ENCODE measurements around the gene SPSB4. TPM values are rescaled to one million over a fixed set of nuclear protein-coding genes. Genes with fewer than 3 reads are reported as not detected.

Gene SPSB4
- total RNA-seq, 4 donors from 2014 or later = 0.17 to 1.1 (median 0.35) TPM

DNA sequence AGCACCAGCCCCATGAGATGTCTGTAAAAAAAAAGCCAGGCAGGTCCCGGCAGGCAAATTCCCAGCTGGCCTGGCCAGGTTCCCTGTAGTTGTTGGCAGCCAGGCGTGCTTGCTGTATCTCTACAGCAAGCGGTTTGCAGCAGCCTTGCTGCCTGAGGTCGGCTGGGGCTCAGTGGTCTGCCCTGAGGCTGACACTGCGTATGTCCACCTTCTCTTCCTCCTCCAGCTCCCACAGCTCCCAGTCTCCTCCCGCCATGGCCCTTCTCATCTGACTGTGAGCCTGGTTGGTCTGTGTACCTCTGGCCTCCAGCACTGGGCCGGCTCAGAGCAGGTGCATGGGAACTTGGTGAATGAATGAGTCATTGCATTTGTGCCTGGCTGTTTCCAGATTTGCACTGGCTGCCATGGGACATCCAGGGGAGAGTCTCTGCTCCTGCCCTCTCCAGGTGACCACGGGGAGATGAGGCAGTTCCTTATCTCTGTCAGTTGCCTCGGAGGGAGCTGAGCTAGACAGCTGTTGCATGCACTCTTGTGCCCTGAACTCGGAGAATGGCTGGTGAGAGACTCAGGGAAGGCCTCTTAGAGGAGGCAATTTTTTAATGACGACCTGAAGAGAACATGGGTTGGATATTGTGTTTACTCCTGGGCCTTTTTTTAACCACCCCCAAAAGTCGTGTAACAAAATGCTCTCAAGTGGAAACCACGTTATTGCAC lies 43.0 kb downstream of the SPSB4 start:
- TF ChIP-seq, protein P1, sequence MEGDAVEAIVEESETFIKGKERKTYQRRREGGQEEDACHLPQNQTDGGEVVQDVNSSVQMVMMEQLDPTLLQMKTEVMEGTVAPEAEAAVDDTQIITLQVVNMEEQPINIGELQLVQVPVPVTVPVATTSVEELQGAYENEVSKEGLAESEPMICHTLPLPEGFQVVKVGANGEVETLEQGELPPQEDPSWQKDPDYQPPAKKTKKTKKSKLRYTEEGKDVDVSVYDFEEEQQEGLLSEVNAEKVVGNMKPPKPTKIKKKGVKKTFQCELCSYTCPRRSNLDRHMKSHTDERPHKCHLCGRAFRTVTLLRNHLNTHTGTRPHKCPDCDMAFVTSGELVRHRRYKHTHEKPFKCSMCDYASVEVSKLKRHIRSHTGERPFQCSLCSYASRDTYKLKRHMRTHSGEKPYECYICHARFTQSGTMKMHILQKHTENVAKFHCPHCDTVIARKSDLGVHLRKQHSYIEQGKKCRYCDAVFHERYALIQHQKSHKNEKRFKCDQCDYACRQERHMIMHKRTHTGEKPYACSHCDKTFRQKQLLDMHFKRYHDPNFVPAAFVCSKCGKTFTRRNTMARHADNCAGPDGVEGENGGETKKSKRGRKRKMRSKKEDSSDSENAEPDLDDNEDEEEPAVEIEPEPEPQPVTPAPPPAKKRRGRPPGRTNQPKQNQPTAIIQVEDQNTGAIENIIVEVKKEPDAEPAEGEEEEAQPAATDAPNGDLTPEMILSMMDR (IDR thresholded peaks at IDR 0.05; ENCODE audit: low read depth) = no peak

DNA sequence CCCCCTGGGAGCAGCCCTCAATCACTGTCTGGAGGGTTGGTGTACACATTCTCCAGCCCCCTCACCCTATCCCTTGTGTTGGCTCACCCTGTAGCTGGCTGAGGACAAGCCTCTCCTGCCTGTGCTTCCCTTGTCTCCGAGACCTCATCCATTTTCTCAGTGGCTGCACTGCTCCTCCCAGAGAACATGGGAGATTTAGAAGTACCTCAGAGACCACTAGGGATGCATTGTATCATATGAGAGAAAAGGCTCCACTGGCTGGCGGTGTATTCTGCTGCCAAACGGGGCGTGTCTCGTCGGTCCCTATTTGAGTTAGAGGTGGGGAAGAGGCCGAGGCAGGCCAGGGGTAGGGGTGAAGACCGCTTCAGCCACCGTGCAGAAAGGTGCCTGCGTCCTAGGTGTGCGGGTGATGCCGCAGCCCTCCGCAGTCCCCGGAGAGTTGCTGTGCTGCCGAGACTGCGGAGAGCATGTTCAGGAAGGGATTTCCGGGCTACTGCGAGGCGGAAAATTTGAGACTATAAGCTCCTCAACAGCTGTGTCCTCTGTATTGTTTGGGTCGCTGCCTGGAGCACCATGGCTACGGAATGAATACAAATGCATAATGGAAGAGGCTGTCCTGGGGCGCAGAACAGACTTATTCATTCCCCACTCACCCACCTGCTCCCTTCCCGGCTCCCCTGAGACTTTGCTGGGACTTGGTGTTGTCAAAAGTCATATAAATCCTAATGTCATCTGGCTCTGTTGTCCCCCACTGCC lies 43.8 kb downstream of the SPSB4 start:
- TF ChIP-seq, protein P1 (IDR thresholded peaks at IDR 0.05; ENCODE audit: low read depth) = no peak

DNA sequence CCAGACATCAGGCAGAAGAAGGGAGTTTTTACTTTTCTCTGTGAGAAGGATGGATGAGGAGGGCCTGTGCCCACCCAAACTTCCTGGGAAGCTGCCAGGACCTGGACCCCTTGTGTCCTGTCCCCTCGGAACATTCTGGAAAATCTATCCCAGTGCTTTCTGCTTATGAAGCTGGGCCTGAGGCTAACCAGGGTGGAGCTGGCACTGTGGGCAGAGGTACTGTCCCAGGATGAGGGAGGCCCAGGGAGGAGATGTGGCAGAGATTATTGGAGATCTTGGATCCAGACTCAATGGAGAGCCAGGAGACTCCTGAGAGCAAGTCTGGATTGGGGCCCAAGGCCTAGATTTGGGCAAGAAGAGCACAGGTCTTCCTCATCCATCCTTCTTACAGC lies 44.4 kb downstream of the SPSB4 start:
- TF ChIP-seq, protein P1 (IDR thresholded peaks at IDR 0.05; ENCODE audit: low read depth) = no peak

DNA sequence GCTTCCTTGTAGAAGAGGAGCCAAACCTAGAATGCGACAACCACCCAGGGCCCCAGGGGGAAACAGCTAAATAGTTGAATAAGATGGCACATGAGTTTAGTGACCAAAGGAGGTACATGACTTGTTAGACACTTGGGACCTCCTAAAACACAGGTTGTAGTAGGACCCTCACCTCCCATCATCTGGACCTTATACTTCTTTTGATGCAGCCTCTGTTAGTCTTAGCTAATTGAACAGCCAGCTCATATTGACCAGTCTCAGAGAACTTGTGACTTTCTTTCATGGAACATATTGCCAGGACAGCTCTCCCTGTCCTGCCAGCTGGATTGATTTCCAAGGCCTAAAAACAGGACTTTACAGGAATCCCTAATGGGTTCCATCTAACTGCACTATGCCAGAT lies 45.0 kb downstream of the SPSB4 start:
- TF ChIP-seq, protein P1 (IDR thresholded peaks at IDR 0.05; ENCODE audit: low read depth) = no peak

DNA sequence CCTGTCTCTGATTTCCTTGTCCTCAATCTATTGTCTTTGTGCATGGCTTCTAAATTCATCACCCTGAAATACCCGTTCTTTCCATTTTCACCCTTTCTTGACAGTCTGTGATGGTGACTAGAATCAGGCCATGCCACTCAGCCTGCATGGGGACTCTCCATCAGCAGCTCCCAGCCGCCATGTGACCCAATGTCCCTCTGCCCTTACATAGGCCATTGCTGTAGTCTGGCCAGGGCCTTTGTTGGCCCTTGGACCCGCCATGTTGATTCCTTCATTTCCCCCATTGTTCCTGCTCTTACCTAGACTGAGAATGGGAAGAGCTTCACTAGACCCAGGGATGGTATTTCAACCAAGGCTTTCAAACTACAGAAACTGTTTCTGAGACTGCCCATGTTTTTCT lies 45.8 kb downstream of the SPSB4 start:
- TF ChIP-seq, protein P1 (IDR thresholded peaks at IDR 0.05; ENCODE audit: low read depth) = no peak

DNA sequence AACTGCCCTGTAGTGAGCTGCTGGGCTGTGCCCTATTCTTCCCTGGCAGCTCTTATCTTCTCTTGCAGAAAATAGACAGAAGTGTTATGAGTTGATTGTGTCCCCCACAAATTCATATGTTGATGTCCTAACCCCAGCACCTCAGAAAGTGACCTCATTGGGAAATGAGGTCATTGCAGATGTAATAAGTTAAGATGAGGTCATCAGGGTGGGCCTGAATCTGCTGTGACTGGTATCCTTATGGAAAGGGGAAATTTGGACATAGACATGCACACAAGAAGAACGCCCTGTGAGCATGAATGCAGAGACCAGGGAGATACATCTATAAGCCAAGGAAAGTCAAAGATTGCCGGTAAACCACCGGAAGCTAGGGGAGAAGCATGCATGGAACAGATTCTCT lies 49.0 kb downstream of the SPSB4 start:
- TF ChIP-seq, protein P1 (IDR thresholded peaks at IDR 0.05; ENCODE audit: low read depth) = no peak

DNA sequence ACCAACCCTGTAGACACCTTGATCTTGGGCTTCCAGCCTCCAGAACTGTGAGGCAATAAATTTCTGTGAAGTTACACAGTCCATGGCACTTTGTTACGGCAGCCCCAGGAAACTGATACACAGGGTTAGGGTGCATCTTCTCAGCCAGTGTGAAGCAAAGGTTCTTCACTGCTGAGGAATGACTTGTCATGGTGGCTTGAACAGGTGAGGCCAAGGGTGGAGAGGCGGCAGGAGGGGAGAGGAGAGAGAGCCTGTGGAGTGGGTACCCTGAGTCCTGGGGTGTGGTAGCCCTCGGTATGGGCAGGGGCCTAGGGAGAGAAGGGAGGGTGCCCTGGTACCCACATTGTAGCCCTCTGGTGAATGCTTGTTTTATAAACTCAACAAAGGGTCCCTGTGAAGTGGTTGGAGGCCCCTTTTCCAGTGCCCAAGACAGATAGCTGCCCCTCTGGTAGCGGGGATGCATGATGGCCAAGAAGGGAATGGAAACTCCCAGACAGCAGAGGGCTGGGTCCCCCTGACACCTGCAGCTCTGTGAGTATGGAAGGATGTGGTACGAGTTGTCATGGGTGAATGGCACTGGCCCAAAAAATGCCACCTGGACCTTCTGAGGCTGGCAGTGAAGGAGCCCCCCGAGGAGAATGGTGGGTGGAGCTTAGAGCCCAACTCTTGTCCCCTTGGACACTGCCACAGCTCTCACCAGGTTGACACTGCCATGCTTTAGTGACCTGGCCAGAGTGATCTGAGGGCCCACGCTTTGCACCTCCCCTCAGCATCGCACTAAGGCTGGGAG lies 49.6 kb downstream of the SPSB4 start:
- TF ChIP-seq, protein P1 (IDR thresholded peaks at IDR 0.05; ENCODE audit: low read depth) = no peak

Data from subcutaneous adipose tissue (tissue), 4 donors.